ENCODE measurements around the gene ZFC3H1. TPM values are rescaled to one million over a fixed set of nuclear protein-coding genes. Genes with fewer than 3 reads are reported as not detected.

Gene ZFC3H1
- total RNA-seq, 3 donors from 2014 or later (not counting 1 experiment from before 2014, with no cell fraction given): 158 to 164 (median 164) TPM

- intact Hi-C loops (cut with micrococcal nuclease): no loop called here
- Mint-ChIP-seq H3K9me3 (no peaks in the 10 kb centered on the region), H3K4me1 (peaks cover 26 to 27% of the 10 kb centered on the region in 2 donors), H3K4me3 (no peak overlapping the region), H3K27me3 (ENCODE audit: low read depth in 2 of 2) (no peaks in the 10 kb centered on the region), H3K27ac (no peak overlapping the region), H3K36me3 (no peaks in the 10 kb centered on the region)
- no peaks in the 10 kb centered on the region for H3K27me3 ChIP-seq (ENCODE audit: control insufficient read depth, insufficient read depth, low read length)
- no peak overlapping the region for H3K4me3 ChIP-seq (ENCODE audit: low read length)
- H3K36me3 ChIP-seq (ENCODE audit: control insufficient read depth, insufficient read depth, low read length): peaks cover 38% of the 10 kb centered on the region
- H3K27ac ChIP-seq (ENCODE audit: low read length): no peak overlapping the region
- no peaks in the 10 kb centered on the region for H3K4me1 ChIP-seq (ENCODE audit: control insufficient read depth, insufficient read depth, low read length)
- no peak for TF ChIP-seq CTCF (IDR thresholded peaks at IDR 0.05)
- H3K9me3 ChIP-seq (ENCODE audit: control insufficient read depth, insufficient read depth, low read length): no peaks in the 10 kb centered on the region
- no peak for DNase-seq
- no peak for ATAC-seq
- WGBS (ENCODE audit: insufficient coverage): no CpG with 5 or more reads among the region's 1 CpG
Observed at GRCh38 chr12:71652656-71653055, 11.0 kb downstream of the ZFC3H1 start.

GRCh38 chr12:71649401-71649800 lies 14.2 kb downstream of the ZFC3H1 start:
- H3K4me1 ChIP-seq (ENCODE audit: control insufficient read depth, insufficient read depth, low read length): no peaks in the 10 kb centered on the region
- intact Hi-C loops (cut with micrococcal nuclease): no loop called here
- DNase-seq: no peak
- no peak overlapping the region for H3K27ac ChIP-seq (ENCODE audit: low read length)
- peaks cover 9 to 23% of the 10 kb centered on the region in 2 donors for H3K4me1 Mint-ChIP-seq
- peaks cover 8% of the 10 kb centered on the region for H3K36me3 Mint-ChIP-seq
- no peaks in the 10 kb centered on the region for H3K9me3 ChIP-seq (ENCODE audit: control insufficient read depth, insufficient read depth, low read length)
- no peak overlapping the region for H3K4me3 ChIP-seq (ENCODE audit: low read length)
- WGBS (ENCODE audit: insufficient coverage): no CpG with 5 or more reads among the region's 2 CpGs
- no peaks in the 10 kb centered on the region for H3K27me3 Mint-ChIP-seq (ENCODE audit: low read depth in 2 of 2)
- TF ChIP-seq CTCF (IDR thresholded peaks at IDR 0.05): no peak
- no peaks in the 10 kb centered on the region for H3K27me3 ChIP-seq (ENCODE audit: control insufficient read depth, insufficient read depth, low read length)
- no peak overlapping the region for H3K4me3 Mint-ChIP-seq
- ATAC-seq: no peak
- H3K27ac Mint-ChIP-seq: peak overlapping the region in 1 of 2 donors; percentile 47
- no peaks in the 10 kb centered on the region for H3K9me3 Mint-ChIP-seq
- peaks cover 52% of the 10 kb centered on the region for H3K36me3 ChIP-seq (ENCODE audit: control insufficient read depth, insufficient read depth, low read length)

- no peak for TF ChIP-seq CTCF (IDR thresholded peaks at IDR 0.05)
- DNase-seq: no peak
- peaks cover 16% of the 10 kb centered on the region for H3K36me3 Mint-ChIP-seq
- H3K9me3 ChIP-seq (ENCODE audit: control insufficient read depth, insufficient read depth, low read length): no peaks in the 10 kb centered on the region
- H3K27me3 Mint-ChIP-seq (ENCODE audit: low read depth in 2 of 2): no peaks in the 10 kb centered on the region
- no peaks in the 10 kb centered on the region for H3K4me1 ChIP-seq (ENCODE audit: control insufficient read depth, insufficient read depth, low read length)
- no peak for ATAC-seq
- intact Hi-C loops (cut with micrococcal nuclease): no loop called here
- H3K27me3 ChIP-seq (ENCODE audit: control insufficient read depth, insufficient read depth, low read length): no peaks in the 10 kb centered on the region
- 95% methylated on average over 4 of the region's 4 CpGs for WGBS (ENCODE audit: insufficient coverage)
- no peak overlapping the region for H3K4me3 Mint-ChIP-seq
- peaks cover 10 to 20% of the 10 kb centered on the region in 2 donors for H3K4me1 Mint-ChIP-seq
- H3K4me3 ChIP-seq (ENCODE audit: low read length): no peak overlapping the region
- no peak overlapping the region for H3K27ac ChIP-seq (ENCODE audit: low read length)
- H3K27ac Mint-ChIP-seq: no peak overlapping the region
- no peaks in the 10 kb centered on the region for H3K9me3 Mint-ChIP-seq
- peaks cover 58% of the 10 kb centered on the region for H3K36me3 ChIP-seq (ENCODE audit: control insufficient read depth, insufficient read depth, low read length)
Observed at GRCh38 chr12:71648537-71648936, 15.1 kb downstream of the ZFC3H1 start.

GRCh38 chr12:71646512-71646911 lies 17.1 kb downstream of the ZFC3H1 start:
- Mint-ChIP-seq H3K4me1 (peaks cover 12 to 20% of the 10 kb centered on the region in 2 donors), H3K4me3 (no peak overlapping the region), H3K9me3 (no peaks in the 10 kb centered on the region), H3K27ac (peak overlapping the region in 1 of 2 donors; percentile 36), H3K27me3 (ENCODE audit: low read depth in 2 of 2) (no peaks in the 10 kb centered on the region), H3K36me3 (peaks cover 19% of the 10 kb centered on the region)
- Histone ChIP-seq H3K27ac (ENCODE audit: low read length) (no peak overlapping the region), H3K4me3 (ENCODE audit: low read length) (no peak overlapping the region), H3K27me3 (ENCODE audit: control insufficient read depth, insufficient read depth, low read length) (no peaks in the 10 kb centered on the region), H3K9me3 (ENCODE audit: control insufficient read depth, insufficient read depth, low read length) (no peaks in the 10 kb centered on the region), H3K36me3 (ENCODE audit: control insufficient read depth, insufficient read depth, low read length) (peaks cover 63% of the 10 kb centered on the region), H3K4me1 (ENCODE audit: control insufficient read depth, insufficient read depth, low read length) (no peaks in the 10 kb centered on the region)
- ATAC-seq (no peak), DNase-seq (no peak)
- TF ChIP-seq CTCF (IDR thresholded peaks at IDR 0.05): no peak
- WGBS (ENCODE audit: insufficient coverage): 98% methylated on average over 3 of the region's 3 CpGs
- intact Hi-C loops (cut with micrococcal nuclease): no loop called here
